HG03521 (cell line): Measurements from ENCODE around the gene ERMP1.
"Not testable (repeated sequence)": the region's sequence is repeated elsewhere in the genome, so short reads cannot be mapped to it uniquely, and the experiment has no call there.

Source experiments
- ATAC-seq: cut with Tn5 transposase; IDR thresholded peaks from one replicate; pipeline ENCODE4 v1.9.1; 2021; ENCODE audit warnings: mild to moderate bottlenecking, moderate library complexity; ENCODE audit not compliant: unreplicated experiment

The ERMP1 gene

DNA sequence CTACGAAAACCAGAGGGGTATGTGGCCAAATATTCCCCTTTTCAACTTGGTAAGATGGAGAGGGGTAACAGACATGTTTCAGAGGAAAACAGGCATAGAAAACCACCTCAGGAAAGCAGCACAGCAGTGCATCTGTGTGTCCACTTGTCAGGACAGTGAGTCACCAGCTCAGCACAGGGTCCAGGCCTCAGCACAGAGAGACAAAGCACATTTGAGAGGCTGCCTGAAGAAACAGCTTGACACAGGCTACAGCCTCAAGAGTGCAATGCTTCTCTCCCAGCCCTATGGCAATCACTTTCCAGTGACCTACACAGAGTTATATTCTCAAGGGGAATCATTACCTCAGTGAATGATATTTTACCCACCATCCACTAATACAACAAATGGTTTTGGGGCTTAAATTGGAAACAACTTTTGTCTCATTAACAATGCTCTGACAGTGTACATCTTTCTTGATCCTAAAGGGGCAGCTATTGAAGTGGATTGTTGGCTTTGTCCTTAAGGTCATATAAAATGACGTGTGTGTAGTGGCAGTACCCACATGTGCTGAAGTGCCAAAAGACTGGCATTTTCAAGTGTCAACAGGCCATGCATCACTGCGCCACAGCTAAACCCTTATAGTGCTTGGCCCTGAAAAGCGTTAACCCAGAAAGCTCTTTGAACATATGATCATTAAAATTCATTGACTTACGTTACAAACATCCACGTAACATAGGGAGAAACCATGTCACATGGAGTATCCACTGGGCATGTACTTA lies 46.4 kb downstream of the ERMP1 start:
- ATAC-seq, result no peak

DNA sequence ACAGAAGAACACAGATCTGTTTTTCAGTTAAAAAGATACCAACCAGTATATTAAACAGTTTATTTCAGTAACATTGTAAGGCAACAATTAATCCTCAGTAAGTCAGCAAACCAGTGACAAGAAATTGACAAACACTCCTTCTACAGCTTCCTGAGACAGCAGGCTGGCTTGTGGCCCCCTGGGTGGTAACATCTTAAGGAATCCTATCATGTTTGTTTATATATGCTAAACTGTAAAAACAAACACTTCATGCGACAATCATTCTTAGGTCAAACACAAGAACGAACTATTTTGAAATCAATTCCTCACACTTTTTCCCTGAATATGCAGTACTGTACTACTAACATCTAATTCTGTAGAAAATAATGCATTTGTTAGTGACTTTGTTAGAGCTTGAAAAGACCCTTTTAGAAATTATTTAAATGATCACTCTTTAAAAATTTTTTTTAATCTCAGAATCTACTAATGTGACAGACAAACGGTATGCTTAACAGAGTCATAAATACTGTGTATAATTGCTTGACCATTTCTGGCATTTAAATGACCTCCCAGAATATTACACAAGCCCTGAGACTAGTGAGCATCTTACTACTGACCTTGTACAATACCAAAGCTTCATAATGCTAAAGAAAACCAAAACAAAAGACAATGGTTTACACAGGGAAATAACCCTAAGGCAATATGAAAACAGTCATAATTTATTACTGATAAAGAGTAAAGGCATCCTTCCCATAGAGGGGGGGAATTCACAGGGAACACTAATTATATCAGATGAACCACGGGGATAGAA lies 48.2 kb downstream of the ERMP1 start:
- ATAC-seq, result no peak

DNA sequence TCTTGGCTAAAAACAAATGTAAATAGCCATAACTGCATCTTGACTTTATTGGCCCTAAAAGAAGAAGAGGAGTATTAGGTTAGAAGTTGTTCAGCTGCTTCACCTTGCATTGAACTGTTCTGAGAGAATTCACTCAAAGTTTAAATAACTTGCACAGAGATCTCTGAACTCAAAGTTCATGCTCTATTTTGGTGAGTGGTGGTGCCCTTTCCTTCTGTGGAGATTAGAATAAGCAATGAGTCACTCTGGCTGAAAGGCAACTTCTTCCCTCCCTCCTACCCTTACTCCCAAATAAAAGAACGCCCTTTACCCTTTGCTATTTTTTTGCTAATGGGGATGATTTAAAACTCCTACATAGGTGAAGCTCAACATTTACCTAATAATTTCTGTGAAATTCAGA lies 48.9 kb downstream of the ERMP1 start:
- no peak for ATAC-seq

DNA sequence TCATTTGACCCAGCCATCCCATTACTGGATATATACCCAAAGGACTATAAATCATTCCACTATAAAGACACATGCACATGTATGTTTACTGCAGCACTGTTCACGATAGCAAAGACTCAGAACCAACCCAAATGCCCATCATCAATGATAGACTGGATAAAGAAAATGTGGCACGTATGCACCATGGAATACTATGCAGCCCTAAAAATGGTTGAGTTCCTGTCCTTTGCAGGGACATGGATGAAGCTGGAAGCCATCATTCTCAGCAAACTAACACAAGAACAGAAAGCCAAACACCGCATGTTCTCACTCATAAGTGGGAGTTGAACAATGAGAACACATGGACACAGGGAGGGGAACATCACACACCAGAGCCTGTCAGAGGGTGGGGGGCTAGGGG lies 49.5 kb downstream of the ERMP1 start:
- not testable (repeated sequence) for ATAC-seq

DNA sequence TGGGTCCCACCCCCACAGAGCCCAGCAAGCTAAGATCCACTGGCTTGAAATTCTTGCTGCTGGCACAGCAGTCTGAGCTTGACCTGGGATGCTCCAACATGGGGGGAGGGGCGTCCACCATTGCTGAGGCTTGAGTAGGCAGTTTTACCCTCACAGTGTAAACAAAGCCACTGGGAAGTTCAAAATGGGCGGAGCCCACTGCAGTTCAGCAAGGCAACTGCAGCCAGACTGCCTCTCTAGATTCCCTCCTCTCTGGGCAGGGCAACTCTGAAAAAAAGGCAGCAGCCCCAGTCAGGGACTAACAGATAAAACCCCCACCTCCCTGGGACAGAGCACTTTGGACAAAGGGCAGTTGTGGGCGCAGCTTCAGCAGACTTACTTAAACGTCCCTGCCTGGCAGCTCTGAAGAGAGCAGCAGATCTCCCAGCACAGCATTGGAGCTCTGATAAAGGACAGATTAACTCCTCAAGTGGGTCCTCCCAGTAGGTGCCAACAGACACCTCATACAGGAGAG lies 53.2 kb downstream of the ERMP1 start:
- ATAC-seq, result not testable (repeated sequence)

DNA sequence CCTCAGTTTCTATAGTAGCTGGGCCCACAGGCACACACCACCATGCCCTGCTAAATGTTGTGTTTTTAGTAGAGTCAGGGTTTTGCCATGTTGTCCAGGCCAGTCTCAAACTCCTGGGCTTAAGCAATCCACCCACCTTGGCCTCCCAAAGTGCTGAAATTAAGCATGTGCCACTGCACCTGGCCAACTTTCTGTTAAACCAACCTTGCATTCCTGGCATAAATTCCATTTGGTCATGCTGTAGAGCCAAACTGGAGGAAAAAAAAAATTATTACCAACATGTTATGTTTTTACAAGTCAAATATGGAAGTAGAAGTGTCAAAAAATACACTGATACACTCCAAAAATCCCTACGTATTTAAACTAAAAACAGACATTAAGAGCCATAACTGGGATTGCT lies 54.1 kb downstream of the ERMP1 start:
- no peak for ATAC-seq

DNA sequence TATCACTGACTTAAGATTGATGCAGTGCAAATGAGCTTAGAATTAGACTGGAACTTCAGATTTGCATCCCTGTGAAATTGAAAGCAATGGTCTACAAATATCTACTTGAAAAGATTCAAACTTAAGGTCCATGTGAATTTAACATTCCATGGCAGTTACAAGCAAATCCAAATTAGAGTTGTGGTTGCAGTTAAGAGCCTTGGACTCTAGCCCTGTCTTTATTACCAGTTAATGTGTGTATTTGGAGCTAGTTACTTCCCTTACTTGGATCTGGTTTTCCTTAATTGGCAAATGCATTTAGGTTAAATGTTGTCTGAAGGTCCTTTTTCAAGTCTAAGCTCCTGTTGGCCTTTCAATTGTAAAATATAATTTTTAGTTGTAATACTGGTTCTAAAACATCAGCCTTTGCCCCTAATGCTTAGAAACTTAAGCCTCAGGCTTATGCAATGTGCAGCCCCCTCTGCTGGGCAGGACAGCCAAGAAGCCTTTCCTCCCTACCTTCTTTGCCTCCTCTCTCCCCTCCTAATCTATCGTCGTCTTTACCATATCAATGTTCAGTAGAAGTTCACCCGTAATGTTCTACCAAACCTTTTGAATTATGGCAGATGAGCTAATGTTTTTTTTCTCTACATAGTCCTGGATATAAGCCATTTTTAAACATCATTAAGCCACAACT lies 59.5 kb downstream of the ERMP1 start:
- no peak for ATAC-seq

DNA sequence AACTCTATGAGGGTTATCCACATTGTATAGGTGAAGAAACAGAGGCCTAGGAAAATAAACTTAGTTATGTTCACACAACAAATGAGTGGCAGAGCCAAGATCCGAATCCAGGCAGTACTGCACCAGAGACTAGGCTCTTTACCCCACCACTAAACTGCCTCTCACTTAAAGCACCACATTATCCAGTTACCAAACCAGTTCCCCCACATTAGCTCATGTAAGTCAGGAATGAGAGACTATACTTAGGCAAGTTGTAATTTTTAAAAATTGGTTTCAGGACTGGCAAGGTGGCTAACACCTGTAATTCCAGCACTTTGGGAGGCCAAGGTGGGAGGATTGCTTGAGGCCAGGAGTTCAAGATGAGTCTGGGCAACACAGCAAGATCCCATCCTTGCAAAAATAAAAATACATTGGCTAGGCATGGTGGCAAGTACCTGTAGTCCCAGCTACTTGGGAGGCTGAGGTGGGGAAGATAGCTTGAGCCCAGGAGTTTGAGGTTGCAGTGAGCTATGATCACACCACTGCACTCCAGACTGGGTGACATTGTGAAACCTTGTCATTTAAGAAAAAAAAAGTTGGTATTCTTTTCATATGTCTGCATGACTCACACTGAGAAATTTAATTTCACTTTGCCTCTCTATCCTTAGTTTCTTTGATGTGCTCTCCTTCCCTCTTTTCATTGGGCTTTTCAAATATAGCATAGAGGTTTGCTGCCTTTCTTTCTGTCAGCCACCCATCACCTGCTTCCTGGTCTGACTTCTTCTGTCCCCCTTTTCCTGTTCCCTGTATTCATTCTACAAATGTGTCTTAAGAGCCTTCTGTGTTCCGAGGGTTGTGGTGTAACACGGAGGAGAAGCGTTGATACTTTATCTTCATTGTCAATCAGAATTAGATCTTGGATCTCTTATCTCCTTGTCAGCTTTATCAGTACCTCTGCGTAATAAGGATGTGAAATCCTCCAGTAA lies 64.7 kb downstream of the ERMP1 start:
- peak; percentile 42 for ATAC-seq

DNA sequence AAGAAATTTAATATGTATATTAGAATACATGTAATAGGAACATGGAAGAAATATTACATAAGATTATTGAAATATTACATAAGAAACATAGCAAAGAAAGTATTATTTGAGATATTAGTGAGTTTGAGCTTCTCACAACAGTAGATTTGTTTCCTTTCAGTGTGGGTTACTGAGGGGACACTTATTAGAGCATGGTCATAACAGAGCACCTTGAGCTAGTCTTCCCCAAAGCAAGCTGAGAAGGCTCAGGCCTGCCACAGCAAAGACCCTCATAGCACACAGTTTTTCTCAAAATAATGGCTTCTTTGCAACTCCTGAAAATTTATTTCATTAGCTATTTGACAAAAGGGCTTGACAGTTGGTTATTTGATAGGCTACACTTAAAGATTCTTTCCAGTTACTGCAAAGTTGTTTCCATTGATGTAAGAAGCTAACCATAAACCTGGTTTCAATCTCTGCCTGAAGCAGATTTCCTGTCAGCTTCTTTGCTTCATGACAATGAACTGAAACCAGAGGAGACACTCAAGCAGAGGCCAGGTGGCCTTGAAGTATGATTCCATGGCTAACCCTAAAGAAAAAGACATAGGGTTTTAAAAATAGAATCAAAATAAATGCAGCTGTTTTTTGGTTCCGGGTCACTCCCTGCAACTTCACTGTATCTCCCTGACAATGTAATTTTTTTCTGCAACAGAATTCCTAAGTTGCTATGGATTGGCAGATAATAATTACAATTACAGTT lies 68.6 kb downstream of the ERMP1 start:
- ATAC-seq, result peak; percentile 71

DNA sequence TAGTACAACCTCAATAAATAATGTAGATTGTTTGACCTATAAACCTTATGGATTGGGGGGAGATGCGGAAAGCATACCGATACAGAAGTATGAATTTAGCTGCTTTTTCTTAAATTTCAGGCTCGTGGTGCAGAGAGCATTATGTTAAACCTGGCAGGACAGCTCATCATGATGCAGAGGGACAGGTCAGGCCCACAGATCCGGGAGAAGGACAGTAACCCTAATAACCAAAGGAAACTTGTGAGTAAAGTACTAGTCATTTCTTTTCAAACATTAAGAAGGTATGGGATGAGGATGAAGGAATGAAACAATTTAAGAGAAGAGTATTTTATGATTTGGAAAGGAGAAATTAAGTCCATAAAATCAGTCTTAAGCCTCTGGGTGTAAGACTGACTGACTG lies 70.5 kb downstream of the ERMP1 start:
- ATAC-seq, result no peak

DNA sequence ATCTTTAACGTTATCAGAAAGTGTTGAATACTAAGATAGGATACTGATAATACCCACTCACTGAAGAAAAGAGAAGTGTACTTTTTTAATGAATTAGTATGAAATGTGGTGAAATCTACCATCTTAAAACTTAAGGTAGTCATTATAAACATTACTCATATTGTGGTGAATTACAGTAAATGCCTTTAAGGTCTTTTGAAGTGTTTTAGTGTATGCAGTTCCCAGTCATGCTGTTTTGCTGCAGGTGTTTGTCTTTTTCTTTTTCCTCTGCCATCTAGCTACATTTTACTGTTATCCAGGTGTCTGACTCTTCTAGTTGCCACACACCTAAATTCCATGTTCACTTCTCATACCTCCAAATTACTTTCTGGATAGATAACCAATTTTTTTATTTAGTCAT lies 72.6 kb downstream of the ERMP1 start:
- no peak for ATAC-seq

DNA sequence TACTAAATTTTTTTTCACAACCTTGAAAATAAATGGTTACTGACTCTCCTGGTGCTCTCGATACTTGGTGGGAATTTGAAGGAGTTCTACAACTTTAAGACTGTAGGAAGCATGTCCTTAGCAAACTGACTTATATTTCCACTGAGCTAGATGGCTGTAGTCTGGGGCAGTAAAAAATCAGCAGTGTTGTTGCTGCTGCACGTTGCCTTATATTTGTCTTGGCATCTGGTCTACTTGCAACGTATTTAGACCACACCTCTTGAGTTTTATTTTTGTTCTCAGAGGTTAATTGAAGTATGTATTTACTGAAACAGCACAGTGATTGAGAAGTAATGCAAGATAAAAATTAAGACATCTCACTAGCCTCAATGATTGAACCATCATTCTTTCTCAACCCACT lies 76.3 kb downstream of the ERMP1 start:
- no peak for ATAC-seq

DNA sequence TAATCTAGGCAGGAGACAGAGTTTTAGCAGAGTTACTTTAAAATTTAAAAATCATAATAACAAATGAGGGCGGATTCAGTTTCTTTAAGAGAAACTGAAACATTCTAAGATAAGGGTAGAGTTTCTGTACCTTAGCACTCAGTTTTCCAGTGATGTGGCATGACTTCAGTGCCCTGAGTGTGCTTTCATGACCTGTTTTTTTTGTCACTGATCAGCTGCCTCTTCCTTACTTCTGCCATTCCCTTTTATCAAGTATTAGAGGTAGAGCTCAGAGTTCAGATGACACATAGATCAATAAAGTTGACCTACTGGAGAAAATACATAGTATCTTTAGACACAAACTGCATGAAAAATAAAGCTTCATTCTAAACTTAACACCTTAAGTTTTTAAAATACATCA lies 82.3 kb downstream of the ERMP1 start:
- ATAC-seq, result no peak

DNA sequence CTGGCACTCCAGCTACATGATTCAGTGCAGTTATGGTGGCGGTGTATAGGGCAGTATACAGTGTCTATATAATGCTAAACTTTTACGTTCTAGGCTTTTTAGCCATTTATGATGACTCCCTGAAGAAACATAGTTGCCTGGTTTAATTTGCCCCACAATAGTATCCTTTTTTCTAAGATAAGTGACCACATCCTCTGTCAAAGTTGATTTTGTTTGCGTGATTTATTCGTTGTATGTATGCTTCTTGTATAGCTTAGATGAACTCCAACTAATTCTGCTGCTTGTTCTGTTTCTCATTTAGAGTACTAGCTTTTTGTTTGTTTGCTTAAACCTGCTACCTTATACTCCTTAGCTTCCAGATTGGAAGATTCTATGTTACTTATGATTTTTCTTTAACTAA lies 83.6 kb downstream of the ERMP1 start:
- ATAC-seq, result no peak

DNA sequence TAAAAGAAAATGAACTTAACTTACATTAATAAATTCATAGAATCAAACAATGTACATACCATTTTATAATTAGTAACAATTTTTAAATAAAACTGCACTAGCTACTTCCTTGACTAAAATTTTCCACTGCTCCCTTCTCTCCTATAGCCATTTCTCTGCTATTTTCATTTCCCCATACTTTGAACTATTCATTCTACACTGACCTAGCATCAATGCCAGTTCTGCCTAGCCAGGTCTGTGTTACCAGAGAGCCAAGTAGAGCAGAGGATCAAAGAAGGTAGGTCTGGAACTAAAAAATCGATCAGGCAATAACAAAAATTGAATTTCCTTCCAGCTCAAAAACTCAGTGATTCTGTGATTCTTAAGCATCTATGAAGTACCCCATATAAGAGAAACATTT lies 84.5 kb downstream of the ERMP1 start:
- ATAC-seq, result no peak

DNA sequence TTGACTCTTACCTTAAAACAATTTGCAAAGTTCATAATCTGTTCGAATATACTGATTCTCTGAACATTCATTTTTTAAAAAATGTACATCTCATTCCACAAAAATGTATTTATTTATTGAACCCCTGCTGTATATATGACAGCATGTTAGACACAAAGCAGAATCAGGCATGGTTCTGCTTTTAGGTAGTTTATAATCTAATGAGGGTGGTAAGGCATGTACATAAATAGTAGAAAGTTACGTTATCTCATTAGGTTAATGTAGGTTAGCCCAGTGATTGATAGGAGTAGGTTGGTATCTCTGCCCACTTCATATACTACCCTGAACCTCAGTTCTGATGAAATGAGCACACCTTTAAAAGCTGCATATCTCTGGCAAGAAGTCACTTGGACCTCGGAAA lies 89.8 kb downstream of the ERMP1 start:
- no peak for ATAC-seq

DNA sequence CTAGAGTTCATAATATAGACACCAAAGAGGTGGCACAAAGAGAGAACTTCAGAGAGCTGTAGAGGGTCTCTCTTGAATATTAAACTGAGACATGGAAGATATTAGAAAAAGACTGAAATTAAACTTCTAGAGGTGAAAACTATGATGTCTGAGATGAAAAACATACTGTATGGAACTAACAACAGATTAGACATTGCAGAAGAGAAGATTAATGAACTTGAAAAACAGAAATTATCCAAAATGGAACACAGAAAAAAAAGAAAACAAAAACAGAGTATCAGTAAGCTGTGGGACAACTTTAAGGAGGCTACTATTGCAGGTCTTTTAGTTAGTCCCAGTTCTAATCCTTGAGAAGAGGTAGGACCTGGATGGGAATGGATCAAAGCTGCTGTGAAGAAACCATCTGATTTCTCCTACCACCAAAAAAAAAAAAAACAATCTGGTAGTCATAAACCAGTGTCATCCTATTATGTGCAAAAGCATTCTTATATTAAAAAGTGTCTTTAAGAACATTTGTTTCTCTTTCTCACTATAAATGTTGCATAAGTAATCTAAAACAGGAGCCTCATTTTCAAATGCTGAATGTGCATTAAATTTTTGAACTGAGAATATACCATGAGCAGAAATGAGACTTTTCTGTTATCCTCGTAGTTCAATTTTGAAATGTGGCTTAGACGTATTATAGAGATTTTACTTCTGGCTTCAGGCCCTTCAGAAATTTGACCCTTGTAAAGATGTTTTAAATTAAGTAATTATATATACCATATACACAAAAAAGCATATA lies 96.2 kb downstream of the ERMP1 start:
- ATAC-seq, result no peak

DNA sequence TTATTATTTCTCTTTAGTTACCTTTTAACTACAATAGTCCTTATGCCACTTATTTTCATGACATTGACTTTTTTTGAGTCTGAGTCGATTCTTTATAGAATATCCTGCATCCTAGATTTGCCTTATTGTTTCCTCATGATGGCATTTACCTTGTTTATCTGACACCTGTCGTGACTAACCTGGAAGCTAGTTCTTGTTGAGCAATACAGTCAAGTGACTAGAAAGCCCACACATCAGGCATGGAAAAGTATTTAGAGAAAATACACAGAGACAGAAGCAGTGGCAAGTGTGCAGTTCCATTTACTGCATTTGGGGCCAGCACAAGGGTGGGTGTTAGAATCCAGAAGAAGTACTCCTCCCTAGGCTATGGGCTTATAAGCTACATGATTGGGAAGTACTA lies 97.8 kb downstream of the ERMP1 start:
- ATAC-seq, result no peak
